HG02678 (cell line): ENCODE measurements around the gene CHST13.

Source experiments
- ATAC-seq: cut with Tn5 transposase; IDR thresholded peaks from one replicate; pipeline ENCODE4 v1.9.1; 2021; ENCODE audit warnings: mild to moderate bottlenecking, moderate library complexity; ENCODE audit not compliant: unreplicated experiment

Gene CHST13

DNA sequence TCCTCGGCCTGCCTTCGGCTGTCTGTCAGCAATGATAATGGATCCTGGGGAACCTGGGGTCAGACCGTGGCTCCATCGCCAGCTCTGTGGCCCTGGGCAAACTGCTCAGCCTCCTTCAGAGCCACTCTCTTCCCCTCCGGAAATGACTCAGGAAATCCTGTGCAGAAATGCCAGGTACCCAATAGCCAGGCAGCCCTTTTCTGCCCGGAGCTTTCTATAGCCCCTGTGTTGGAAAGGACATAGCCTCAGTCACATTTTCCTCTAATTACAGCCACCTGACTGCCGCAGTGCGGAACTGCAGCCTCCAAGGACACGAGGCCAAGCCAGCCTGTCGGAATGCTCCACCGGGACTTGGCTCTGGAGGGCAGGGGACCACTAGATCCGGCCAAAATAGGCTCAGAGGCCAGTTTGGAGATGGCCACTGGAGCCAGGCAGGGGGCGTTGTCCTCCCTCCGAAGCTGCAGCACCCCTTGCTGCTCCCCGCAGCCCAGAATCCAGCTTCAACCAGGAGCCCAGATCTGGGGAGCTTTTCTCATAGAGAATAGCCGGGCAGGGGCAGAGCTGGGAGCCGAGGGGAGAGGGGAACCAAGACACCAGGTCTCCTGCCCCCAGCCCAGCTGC, 36.7 kb upstream of the CHST13 start:
- ATAC-seq: no peak

GRCh38 chr3:126488185-126488584, 35.8 kb upstream of the CHST13 start:
- ATAC-seq: no peak

DNA sequence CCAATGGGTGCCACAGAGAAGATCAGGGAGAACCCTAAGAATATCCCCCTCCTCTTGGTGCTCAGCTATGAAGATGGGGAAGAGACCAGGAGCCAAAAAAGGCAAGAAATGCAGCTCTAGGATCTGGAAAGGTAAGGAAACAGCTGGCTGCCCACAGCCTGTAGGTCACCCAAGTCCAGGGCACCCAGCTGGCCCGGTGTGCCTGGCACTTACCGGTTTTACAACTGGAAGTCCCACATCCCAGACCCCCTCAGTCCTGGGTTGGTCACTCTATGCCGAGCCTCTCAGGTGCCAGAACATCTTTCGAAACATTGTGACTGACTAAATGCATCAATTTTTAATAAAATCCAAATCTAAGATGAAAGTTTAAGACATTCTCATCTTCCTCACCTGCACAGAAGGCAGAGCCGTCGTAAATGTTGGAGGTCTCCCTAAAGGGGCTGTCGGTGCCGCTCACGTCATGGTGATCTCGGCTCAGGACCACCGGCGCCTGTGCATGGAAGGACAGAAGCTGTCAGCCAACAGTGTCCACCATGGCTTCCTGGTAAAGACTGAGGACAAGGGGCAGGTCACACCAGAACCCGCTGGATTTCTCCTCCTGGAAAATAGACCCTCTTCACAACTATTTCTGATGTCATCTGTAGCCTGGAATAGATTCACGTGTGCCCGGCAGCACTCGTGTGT, 34.9 kb upstream of the CHST13 start:
- ATAC-seq: no peak

- no peak for ATAC-seq
Observed at GRCh38 chr3:126490619-126491018, 33.3 kb upstream of the CHST13 start.

GRCh38 chr3:126491221-126492013, 32.5 kb upstream of the CHST13 start:
- no peak for ATAC-seq

GRCh38 chr3:126493051-126493450, 30.9 kb upstream of the CHST13 start:
- ATAC-seq: no peak

DNA sequence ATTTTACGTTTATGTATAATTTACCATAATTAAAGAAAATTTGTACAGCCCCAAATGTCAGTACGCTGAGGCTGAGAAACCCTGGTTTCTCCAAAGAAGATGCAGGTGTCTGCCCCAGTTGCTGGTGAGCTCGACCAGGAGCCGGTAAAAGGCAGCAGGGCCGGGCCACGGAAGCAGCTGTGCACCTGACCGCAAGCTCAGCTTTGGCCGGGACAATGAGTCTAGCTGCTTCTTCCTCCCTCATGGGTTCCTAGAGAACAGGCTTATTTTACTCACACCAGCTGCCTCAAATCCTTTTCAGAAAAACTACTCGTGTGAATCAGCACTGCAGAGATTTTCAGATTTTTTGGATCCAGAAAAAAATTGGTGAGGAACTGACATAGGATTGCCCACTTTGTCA, 30.2 kb upstream of the CHST13 start:
- no peak for ATAC-seq

DNA sequence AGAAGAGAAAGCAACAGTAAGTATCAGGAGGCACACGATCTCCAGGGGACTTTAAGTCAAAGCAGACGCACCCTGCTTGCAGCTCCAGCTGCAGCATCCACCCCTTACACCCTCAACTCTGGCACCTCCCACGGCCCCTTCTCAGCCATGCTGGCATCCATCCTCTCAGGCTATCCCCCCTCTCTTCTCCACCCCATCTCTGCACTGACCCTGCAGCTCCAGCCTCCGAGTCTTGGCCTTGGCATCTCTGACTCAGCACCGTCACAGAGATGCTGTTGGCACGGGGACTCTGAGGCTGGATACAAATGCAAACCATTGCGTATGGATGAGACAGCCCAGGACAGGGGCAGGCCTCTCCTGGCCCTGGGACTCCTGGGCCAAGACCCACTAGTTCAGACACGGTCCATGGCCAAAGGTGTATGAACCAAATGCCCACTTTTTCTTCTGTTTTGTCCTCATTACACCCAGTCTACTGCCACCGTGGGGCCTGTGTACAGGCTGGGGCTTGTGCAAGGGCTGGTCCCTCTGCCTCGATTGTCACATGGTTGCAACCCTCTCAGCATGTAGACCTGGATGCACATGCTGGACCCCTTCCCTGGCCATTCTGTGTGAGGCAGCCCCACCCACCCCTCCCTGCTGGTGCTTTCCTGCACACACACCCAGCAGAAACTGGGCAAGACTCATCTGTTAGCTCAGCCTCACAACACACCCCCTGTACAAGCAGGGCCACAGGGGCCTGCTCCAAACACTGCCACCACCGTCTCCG, 29.6 kb upstream of the CHST13 start:
- ATAC-seq: no peak

DNA sequence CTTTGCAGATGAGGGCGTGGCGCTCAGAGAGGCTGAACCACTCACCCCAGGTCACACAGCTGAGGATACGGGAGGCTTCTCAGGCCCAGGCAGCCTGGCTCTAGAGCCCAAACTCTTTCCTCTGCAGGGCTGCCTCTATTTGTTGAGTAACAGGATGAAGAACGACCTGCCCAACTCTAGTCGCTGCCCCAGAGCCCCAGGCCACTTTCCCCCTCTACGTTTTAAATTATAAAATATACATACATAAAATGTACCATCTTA, 29.1 kb upstream of the CHST13 start:
- ATAC-seq: no peak

GRCh38 chr3:126495786-126496185, 28.2 kb upstream of the CHST13 start:
- no peak for ATAC-seq

DNA sequence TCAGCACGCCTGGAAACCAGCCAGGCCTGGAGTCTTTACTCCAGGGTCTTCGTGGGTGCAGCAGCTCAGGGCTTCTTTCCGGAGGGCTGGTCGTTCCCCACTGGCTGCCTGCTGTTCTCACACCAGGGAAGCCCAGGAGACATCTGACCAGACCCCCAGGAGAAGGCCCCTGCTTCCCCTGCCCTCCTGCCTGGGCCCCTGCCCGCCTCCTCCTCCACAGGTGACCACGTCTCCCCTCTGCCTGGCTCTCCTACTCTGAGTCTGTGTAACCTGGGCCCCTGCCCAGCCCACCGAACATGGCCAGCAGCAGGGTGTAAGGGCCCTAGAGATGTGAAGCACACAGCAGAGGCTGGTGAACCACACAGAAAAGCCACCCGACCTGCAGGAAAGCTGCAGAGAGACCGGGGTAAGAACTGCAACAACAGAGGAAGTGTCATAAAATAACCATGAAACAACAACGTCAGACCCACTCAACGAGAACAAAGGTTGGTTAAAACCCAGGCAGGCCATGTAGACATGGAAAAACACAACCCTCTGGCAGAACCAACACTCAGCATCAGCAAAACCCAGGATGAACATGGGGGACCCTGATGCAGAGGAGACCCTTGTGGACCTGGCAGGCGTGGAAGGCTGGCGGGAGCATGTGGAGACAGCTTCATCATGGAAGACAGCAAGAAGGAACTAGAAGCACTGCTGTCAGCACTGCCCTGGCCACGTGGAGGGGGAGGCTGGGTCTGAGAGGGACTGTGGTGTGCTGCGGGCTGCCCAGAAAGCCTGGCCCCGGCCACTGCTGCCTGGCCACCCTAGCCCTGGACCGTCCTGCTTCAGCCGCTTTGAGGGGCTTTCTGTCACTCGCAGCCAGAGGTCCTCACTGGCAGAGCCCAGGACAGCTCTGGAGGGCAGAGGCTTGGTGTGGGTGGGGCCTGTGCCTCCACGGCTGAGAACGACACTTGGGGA, 26.8 kb upstream of the CHST13 start:
- ATAC-seq: no peak

- ATAC-seq: no peak
Observed at GRCh38 chr3:126497956-126498355, 26.0 kb upstream of the CHST13 start.

GRCh38 chr3:126498461-126498860, 25.5 kb upstream of the CHST13 start:
- no peak for ATAC-seq

DNA sequence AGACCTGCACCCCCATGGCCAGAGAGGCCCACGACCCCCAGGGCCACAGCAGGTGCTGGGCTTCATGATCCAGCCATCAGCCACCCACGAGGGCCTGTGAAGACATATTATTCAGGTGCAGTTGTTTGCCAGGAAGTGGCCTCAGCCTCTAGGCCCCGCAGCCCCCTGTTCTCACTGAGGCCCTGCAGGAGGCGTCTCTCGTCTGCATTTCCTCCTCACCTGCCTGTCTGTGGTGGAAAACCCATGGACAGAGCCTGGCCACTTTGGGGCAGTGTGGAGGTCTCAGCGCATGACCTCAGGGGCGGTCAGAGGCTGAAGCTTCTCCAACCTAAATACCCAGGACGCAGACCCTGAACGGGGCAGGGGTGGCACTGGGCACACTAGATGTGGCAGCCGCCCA, 25.0 kb upstream of the CHST13 start:
- ATAC-seq: no peak

GRCh38 chr3:126499401-126499800, 24.6 kb upstream of the CHST13 start:
- no peak for ATAC-seq

DNA sequence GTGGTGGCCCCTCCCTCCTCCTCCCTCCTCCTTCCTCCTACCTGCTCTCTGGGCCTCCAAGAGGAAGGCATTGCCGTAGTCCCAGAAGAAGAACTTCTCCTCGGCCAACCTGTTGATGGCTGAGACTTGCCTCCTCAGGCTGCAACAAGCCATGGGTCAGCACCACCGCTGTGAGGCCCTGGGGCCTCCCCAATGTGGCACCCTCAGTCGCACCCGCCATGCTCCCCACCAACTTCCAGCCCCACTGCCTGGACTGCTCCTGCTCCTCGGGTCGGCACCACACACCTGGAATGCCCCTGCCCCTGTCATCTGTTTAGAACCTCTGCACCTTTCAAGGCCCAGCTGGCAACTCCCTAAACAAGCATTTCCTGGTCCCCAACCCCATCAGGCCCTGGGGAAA, 23.9 kb upstream of the CHST13 start:
- ATAC-seq: no peak

- no peak for ATAC-seq
Observed at GRCh38 chr3:126501054-126501453, 22.9 kb upstream of the CHST13 start.

DNA sequence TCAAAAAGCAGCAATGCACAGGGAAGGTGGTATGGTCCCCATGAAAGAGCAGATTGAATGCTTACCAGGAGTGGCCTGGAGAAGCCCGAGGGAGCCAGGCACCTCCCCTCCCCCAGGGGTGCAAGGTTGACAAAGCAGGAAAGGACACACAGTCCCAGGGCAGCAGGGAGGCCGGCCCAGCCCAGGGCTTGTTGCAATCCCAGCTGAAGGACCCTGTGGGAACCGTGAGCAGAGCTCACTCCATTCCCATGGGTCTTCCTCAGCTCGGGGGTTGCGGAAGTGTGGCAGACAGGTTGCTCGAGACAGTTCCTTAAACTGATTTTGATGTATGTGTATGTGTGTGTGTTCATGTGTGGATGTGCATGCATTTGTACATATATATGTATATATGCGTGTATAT, 22.2 kb upstream of the CHST13 start:
- no peak for ATAC-seq

GRCh38 chr3:126502656-126503055, 21.3 kb upstream of the CHST13 start:
- no peak for ATAC-seq

DNA sequence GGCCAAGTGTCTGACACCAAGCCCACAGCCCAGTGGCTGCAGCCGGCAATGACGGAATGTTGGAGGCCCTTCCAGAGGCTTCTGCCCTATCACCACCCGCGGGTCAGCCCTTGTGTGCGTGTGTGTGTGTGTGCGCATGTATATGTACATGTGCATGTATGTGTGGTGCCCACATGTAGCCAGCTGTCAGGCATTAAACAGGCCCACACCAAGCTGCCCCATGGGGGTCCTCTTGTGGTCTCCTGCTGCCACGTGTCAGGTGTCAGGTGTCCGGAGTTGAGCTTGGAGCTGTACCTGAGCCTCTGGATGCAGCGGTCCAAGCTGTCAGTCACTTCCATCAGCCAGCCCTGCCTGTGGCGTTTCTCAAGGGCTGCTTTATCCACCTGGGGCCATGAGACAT, 20.3 kb upstream of the CHST13 start:
- no peak for ATAC-seq

- ATAC-seq: no peak
Observed at GRCh38 chr3:126507886-126508285, 16.1 kb upstream of the CHST13 start.
